GM12873 (cell line): ENCODE measurements around the gene CDX1.

Experiments
- CTCF ChIP-seq: IDR thresholded peaks from 2 replicates; pipeline ENCODE4 v1.5.1; 2012; ENCODE audit warnings: low read depth, mild to moderate bottlenecking, moderate library complexity, low read length, control low read depth; ENCODE audit not compliant: insufficient read depth; ENCODE audit errors: missing control alignments

The CDX1 gene

GRCh38 chr5:150190503-150190979 is 24.0 kb downstream of the CDX1 start:
- TF ChIP-seq CTCF = no peak

GRCh38 chr5:150190987-150191386 is 24.4 kb downstream of the CDX1 start:
- TF ChIP-seq CTCF = no peak

GRCh38 chr5:150192462-150192861 is 25.9 kb downstream of the CDX1 start:
- no peak for TF ChIP-seq CTCF

GRCh38 chr5:150195736-150196485 is 29.3 kb downstream of the CDX1 start:
- no peak for TF ChIP-seq CTCF

DNA sequence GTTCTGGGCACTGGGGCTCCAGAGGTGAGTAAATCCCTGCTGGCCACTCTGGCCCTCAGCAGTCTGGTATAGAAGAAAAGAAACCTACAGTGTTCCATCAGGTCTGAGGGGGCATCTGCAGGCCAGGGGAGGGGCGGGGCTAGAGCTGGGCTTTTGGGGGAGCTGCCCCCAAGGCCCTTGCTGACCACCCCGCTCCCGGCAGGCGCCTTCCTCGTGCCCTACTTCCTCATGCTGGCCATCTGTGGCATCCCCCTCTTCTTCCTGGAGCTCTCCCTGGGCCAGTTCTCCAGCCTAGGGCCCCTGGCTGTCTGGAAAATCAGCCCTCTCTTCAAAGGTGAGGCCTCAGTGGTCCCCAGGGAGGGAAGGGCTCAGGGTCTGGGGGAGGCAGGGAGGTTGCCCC is 29.9 kb downstream of the CDX1 start:
- TF ChIP-seq CTCF = no peak

DNA sequence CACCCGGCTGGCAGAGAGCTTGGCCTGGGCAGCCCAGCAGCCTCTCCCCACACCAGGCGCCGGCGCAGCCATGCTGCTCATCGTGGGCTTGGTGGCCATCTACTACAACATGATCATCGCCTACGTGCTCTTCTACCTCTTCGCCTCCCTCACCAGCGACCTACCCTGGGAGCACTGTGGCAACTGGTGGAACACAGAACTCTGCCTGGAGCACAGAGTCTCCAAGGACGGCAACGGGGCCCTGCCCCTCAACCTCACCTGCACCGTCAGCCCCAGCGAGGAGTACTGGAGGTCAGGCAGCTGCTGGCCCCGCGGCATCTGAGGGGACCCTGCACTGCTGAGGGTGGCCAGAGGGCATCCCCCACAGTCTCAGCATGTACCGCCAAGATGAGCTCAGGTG is 30.4 kb downstream of the CDX1 start:
- TF ChIP-seq CTCF = no peak

DNA sequence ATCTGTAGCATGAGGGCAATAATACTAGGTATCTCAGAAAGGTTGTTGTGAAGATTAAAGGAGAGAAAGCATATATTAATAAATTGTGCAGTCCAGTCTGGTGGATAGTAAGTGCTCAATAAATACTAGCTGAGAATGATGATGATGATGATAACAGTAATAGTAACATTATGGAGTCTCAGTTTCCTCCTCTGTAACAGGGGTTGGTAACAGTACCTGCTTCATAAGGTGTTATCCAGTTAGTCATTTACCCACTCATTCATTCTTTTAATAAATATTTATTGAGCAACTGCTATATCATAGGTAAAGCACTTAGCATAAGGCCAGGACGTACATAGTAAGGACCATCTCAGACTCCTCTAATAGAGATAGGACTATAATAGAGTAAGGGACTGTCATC is 30.9 kb downstream of the CDX1 start:
- no peak for TF ChIP-seq CTCF
